AG20443 (cell line): ENCODE data around the gene MCRIP2.

ENCODE experiments used
- DNase-seq: peaks from one replicate; pipeline ENCODE4 v3.0.0; 2012; ENCODE audit warnings: low spot score, mixed read lengths

MCRIP2 gene

GRCh38 chr16:670485-671352, 29.1 kb downstream of the MCRIP2 start:
- no peak for DNase-seq

DNA sequence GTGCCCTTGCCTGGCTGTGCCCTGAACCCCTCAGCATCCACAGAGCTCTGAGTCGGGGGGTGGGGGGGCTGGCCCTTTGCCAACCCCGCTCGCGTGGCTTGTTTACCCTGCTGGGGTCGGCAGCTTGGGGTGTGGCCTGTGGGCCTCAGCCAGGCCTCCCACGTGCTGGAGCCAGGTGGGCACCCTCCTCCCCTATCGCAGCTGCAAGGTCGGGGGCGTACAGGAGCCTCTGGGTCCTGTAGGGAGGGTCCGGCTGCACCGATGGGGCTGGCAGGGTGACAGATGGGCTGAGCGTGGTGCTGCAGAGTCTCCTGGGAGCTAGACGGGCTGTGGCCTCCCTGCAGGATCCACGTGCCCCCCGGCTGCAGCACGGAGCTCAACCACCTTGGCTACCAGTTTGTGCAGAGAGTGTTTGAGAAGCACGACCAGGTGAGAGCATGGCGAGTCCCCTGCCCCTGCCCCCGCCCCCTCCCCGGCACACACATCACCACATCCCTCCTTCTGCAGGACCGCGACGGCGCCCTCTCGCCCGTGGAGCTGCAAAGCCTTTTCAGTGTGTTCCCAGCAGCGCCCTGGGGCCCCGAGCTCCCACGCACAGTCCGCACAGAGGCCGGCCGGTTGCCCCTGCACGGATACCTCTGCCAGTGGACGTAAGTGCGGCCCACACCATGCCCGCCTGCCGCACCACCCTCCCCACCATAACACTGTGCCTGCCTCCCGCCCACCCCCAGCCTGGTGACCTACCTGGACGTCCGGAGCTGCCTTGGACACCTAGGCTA, 29.9 kb downstream of the MCRIP2 start:
- no peak for DNase-seq

DNA sequence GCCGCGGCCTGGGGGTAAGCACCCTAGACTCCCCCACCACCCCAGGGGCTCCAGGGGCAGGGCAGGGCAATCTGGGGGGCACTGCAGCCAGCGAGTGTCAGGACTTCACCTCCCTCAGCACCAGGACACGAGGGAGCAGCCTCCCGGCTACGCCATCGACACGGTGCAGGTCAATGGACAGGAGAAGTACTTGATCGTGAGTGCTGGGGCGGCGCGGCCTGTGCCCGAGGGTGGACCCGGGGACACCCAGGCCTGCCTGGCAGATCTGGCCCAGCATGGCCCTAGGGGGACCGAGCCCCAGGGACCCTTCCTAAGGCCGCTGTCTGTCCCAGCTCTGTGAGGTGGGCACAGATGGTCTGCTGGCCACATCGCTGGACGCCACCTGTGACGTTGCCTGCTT, 30.7 kb downstream of the MCRIP2 start:
- DNase-seq: no peak

- no peak for DNase-seq
Observed at GRCh38 chr16:672851-673250, 31.2 kb downstream of the MCRIP2 start.

DNA sequence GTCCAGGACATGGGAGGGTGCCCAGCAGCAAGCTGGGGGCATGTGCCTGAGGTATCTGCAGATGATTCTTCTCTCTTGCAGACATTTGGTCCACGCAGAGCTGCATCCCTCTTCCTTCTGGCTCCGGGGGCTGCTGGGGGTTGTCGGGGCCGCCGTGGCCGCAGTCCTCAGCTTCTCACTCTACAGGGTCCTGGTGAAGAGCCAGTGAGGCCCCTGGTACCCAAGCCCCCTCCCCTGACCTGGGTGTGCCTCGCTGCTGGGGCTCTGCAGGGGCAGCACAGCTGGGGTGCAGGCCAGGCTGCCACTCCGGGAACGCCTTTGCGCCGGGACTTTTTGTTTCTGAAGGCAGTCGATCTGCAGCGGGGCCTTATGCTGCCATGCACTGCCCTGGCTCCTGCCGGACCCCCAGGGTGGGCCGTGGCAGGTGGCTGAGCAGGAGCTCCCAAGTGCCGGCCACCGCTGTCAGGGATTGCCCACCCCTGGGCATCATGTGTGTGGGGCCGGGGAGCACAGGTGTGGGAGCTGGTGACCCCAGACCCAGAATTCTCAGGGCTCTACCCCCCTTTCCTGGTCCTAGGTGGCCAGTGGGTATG, 31.9 kb downstream of the MCRIP2 start:
- no peak for DNase-seq

DNA sequence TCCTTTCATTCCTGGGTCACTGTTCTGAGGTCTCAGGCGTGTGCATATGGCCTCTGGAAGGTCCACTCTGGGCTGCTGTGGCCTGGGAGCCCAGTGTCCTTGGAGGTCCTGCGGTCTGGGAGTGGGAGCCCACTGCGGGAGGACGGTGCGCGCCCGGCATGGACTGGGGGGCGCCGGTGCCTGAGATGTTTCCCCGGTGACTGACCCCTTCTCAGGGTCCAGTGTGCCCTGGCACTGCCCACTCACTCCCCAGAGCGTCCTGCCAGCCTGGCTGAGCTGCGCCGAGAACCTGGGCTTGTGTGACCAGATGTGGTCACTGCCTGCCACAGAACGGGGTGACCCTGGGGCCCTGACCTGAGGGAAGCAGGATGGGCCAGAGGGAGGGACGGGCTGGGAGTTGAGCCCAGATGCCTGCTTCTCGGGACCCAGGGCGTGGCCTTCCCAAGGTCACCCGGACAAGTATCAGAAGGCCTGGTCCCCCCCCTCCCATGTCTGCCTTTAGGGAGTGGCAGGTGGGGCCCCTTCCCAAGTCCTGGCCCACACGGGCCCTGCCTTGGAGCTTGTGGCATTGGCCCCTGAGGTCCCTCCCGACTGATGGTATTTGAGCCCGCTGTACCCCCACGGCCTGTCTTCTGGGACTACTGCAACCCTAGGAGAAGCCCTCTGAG, 32.7 kb downstream of the MCRIP2 start:
- no peak for DNase-seq

GRCh38 chr16:674968-675883, 33.6 kb downstream of the MCRIP2 start, which contains the start of gene RHBDL1:
RHBDL1 (plus strand) TSS chr16:675671; CDS start chr16:675791, 120 bp downstream.
- peak; percentile 60 for DNase-seq

DNA sequence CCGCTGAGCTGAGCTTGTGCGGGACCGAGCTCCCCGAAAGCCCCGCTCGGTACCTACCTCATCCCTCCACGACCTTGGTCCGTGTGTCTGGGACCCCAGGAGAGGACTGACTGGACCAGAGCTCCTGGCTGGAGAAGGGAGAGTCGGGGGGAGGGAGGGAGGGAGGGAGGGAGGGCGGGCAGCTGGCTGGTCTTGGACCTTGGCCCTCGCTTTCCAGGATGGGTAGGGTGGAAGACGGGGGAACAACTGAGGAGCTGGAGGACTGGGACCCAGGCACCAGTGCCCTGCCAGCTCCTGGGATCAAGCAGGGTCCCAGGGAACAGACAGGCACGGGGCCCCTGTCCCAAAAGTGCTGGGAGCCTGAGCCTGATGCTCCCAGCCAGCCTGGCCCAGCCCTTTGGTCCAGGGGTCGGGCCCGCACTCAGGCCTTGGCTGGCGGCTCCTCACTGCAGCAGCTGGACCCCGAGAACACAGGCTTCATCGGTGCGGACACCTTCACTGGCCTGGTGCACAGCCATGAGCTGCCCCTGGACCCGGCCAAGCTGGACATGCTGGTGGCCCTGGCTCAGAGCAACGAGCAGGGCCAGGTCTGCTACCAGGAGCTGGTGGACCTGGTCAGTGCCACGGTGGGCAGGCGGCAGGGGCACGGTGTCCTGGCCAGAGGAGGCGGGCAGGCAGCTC, 34.4 kb downstream of the MCRIP2 start:
- DNase-seq: no peak

DNA sequence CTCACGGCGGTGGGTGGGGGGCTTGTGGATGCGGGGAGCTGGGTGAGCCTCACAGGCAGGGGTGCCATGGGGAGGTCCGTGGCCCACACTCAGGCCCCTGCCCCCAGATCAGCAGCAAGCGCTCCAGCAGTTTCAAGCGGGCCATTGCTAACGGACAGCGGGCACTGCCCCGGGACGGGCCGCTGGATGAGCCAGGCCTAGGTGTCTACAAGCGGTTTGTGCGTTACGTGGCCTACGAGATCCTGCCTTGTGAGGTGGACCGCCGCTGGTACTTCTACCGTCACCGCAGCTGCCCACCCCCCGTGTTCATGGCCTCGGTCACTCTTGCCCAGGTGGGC, 34.9 kb downstream of the MCRIP2 start:
- DNase-seq: no peak

GRCh38 chr16:676913-677312, 35.3 kb downstream of the MCRIP2 start:
- DNase-seq: no peak

DNA sequence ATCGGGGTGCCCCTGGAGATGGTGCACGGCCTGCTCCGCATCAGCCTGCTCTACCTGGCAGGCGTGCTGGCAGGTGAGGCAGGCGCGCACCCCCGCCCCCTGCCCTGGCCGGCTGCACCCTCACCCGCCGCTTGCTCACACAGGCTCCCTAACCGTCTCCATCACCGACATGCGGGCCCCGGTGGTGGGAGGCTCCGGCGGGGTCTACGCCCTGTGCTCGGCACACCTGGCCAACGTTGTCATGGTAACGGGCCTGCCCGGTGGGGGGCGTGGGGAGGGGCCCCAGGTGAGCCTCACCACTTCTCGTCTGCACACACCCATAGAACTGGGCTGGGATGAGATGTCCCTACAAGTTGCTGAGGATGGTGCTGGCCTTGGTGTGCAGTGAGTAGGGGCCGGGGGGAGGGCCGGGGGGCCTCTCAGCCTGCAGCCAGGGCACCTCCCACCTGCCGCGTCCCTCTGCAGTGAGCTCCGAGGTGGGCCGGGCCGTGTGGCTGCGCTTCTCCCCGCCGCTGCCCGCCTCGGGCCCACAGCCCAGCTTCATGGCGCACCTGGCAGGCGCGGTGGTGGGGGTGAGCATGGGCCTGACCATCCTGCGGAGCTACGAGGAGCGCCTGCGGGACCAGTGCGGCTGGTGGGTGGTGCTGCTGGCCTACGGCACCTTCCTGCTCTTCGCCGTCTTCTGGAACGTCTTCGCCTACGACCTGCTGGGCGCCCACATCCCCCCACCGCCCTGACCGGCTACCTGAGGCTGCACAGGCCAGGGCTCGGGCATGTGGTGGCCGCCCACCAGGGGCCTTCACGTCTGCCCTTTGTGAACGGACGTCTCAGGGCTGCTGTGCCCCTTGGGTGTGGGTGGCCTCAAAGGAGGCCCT, 35.9 kb downstream of the MCRIP2 start:
- no peak for DNase-seq

DNA sequence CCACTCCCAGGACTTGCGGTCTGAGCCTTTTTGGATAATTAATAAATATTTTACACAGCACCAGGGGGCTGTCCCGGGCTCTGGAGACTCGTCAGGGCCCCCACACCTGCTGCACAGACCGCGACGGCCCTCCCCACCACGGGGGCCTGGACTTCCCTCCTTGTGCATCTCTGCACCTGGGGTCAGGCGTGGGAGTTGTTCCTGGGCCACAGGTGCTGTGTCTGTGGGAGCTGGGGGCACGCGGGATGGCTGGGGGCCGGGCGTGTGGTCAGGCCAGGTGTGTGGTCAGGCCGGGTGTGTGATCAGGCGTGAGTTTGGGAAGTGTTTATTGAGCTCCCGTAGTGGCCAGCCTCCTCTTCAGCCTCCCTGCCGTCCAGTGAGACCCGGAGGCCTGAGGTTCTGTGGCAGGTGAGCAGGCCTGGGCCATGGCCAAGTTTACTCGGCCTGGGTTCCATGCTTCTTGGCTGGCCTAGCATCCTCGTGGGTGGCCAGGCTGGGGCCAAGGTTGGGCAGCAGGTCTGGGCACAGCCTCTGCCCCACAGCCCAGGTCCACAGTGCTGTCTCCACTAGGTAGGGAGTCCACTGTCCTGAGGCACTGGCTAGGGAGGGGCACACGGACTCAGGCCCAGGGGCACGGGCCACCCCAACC, 36.7 kb downstream of the MCRIP2 start:
- no peak for DNase-seq

DNA sequence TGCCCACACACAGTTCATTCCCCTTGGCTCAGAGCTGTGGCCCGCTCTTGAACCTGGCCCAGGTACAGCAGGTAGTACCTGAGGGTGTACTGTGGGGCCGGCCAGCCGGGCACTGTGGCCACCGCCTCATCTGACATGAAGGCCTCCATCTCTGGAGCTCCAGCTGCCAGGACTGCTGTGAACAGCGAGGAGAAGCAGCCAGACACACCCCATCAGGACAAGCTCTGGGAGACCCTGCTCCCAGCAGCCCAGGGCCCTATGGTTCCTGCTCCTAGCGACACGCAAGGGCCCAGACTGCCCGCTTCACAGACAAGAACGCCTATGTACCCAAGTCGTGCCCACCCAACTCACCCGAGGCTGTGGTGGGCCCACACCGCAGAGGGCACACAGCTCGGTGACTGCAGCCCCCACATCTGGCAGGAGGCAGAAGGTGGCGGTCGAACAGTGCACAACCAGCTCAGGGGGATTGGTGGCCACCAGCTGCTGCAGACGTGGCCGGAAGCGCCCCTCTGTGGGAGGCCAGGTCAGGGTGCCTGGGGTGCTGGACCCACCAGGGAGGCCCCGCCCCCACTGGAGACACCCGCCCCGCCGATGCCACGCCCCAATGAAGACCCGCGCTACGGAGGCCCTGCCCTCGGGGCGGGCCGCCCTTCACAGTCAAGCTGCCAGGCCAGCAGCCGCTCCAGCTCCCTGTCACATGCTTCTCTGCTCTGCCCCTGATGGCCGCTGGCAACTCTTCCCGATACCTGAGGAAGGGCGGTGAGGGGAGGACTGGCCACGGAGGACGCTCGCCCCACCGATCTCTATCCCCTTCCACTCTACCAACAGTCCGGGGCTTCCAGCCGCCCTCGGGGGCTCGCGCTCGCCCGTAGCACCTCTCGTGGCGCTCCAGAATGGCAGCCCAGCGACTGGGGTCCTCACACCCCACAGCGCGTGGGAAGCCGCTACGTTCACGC, 37.5 kb downstream of the MCRIP2 start:
- peak; percentile 40 for DNase-seq

- peak; percentile 96 for DNase-seq
Observed at GRCh38 chr16:679814-680624, 38.4 kb downstream of the MCRIP2 start, which contains the start of gene STUB1. STUB1 (plus strand) TSS chr16:680410; CDS start chr16:680526, 116 bp downstream.

- DNase-seq: no peak
Observed at GRCh38 chr16:680625-680945, 39.0 kb downstream of the MCRIP2 start.

GRCh38 chr16:680967-681745, 39.5 kb downstream of the MCRIP2 start:
- DNase-seq: no peak
